Prostate gland (tissue), 2 donors: Measurements from ENCODE around the gene FBXO42.

Experiments used
- POLR2A ChIP-seq: fragments of 450-650 bp; IDR thresholded peaks from one replicate; pipeline ENCODE4 v1.6.1; 2016; ENCODE audit warnings: antibody characterized with exemption, mild to moderate bottlenecking
- POLR2AphosphoS5 ChIP-seq: sonication (generic); formaldehyde crosslinking; IDR thresholded peaks from one replicate; pipeline ENCODE4 v1.6.1; 2017; ENCODE audit warnings: antibody characterized with exemption
- TF ChIP-seq, protein P1 (sequence below), 4 experiments: fragments of 200-600 bp in 2 of 4; fragments of 450-650 bp in 2 of 4; sonication (generic) in 2 of 4; IDR thresholded peaks; 1 replicate in 3 of 4; 2 replicates in 1 of 4; pipeline ENCODE4 v1.5.1; 2016 to 2019; ENCODE audit warnings: antibody characterized with exemption in 4 of 4, mild to moderate bottlenecking in 2 of 4, moderate library complexity in 2 of 4

DNA sequence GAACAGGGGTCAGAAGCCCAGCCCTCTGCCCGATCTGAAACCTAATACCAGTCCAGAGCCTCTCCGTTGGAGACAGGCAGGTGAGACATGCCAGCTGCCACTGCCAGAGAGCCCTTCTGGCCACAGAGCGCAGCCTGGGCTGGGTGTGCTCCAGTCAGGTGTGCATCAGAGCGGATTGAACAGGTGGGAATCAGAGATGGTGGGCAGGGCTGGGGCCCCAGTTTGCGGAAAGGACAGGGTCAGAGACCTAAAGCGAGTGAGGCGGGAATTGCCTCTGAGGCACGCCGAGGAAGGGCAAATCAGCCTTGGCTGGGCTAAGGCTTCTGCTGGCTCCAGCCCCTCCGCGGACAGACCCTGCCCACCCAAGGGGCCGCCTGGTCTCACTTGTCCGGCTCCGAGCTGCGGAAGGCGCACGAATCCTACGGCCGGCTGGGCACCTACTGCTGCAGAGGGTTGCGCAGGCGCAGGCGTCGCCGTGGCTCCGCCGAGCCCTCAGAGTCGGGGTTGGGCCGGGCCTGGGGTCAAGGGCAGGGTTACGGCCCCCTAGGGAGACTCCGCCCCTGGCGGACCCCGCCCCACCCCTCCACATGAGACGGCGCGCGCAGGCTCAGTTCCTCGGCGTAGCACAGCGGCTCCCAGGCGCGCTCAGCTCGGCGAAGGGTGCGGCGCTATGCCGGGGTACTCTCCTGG is 125.6 kb downstream of the FBXO42 start:
- TF ChIP-seq, protein P1, sequence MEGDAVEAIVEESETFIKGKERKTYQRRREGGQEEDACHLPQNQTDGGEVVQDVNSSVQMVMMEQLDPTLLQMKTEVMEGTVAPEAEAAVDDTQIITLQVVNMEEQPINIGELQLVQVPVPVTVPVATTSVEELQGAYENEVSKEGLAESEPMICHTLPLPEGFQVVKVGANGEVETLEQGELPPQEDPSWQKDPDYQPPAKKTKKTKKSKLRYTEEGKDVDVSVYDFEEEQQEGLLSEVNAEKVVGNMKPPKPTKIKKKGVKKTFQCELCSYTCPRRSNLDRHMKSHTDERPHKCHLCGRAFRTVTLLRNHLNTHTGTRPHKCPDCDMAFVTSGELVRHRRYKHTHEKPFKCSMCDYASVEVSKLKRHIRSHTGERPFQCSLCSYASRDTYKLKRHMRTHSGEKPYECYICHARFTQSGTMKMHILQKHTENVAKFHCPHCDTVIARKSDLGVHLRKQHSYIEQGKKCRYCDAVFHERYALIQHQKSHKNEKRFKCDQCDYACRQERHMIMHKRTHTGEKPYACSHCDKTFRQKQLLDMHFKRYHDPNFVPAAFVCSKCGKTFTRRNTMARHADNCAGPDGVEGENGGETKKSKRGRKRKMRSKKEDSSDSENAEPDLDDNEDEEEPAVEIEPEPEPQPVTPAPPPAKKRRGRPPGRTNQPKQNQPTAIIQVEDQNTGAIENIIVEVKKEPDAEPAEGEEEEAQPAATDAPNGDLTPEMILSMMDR (IDR thresholded peaks at IDR 0.05): no peak
- TF ChIP-seq POLR2A (no peak), POLR2AphosphoS5 (no peak)
